CD14-positive monocyte (primary cell): Measurements from ENCODE around the gene GOLM1. TPM values are rescaled to one million over a fixed set of nuclear protein-coding genes. Genes with fewer than 3 reads are reported as not detected.

ENCODE experiments used
- DNase-seq, 3 donors: peaks; one replicate each; pipeline ENCODE4 v3.0.0-alpha.2; 2011 to 2022
- H2AFZ ChIP-seq: 2 replicates; pipeline ENCODE4 v1.6.0; 2012; ENCODE audit warnings: mild to moderate bottlenecking, low read depth, low read length, inconsistent platforms; ENCODE audit not compliant: insufficient read depth, poor library complexity, severe bottlenecking
- H3K27ac ChIP-seq, 2 donors: 1 replicate in 1 of 2; 2 replicates in 1 of 2; pipeline ENCODE4 v1.5.1; 2012 to 2013; ENCODE audit warnings: low read length in 2 of 2, control low read depth in 1 of 2, inconsistent platforms in 1 of 2, low read depth in 1 of 2, mild to moderate bottlenecking in 1 of 2
- H3K27me3 ChIP-seq, 2 donors: one replicate each; pipeline versions ENCODE4 v1.6.0 to v1.6.1; 2011 to 2013; ENCODE audit warnings: low read length in 2 of 2; ENCODE audit not compliant: control insufficient read depth in 2 of 2, insufficient read depth in 2 of 2
- H3K36me3 ChIP-seq, 2 donors: replicated peaks in 1 of 2; 1 replicate in 1 of 2; 2 replicates in 1 of 2; pipeline versions ENCODE4 v1.5.1 to v1.6.1; 2012 to 2013; ENCODE audit warnings: low read length in 2 of 2, control low read depth in 1 of 2, inconsistent platforms in 1 of 2, mild to moderate bottlenecking in 1 of 2; ENCODE audit not compliant: insufficient read depth in 2 of 2, control insufficient read depth in 1 of 2
- H3K4me1 ChIP-seq, 2 donors: 1 replicate in 1 of 2; 2 replicates in 1 of 2; pipeline versions ENCODE4 v1.5.1 to v1.6.1; 2012 to 2013; ENCODE audit warnings: low read length in 2 of 2, control low read depth in 1 of 2, inconsistent platforms in 1 of 2, mild to moderate bottlenecking in 1 of 2, moderate library complexity in 1 of 2; ENCODE audit not compliant: insufficient read depth in 2 of 2, control insufficient read depth in 1 of 2
- H3K4me2 ChIP-seq: replicated peaks from 2 replicates; pipeline ENCODE3; 2012; ENCODE audit warnings: low read length, moderate library complexity, mild to moderate bottlenecking; ENCODE audit not compliant: poor library complexity, severe bottlenecking; ENCODE audit errors: extremely low read depth
- H3K4me3 ChIP-seq, 3 experiments: fragments of 200-600 bp in 1 of 3; sonication (generic) in 1 of 3; replicated peaks in 1 of 3; 1 replicate in 2 of 3; 2 replicates in 1 of 3; pipeline ENCODE4 v1.5.1; 2011 to 2013; ENCODE audit warnings: low read length in 3 of 3, mild to moderate bottlenecking in 3 of 3, control low read depth in 2 of 3, low read depth in 2 of 3, inconsistent platforms in 1 of 3, moderate library complexity in 1 of 3
- H3K79me2 ChIP-seq: 2 replicates; pipeline ENCODE4 v1.6.0; 2012; ENCODE audit warnings: mild to moderate bottlenecking, control low read depth, inconsistent platforms, low read length, moderate library complexity; ENCODE audit not compliant: insufficient read depth
- H3K9ac ChIP-seq: 2 replicates; pipeline ENCODE4 v1.6.0; 2017; ENCODE audit warnings: low read length, mild to moderate bottlenecking; ENCODE audit not compliant: insufficient read depth, poor library complexity, severe bottlenecking
- H3K9me3 ChIP-seq, 2 donors: replicated peaks in 1 of 2; 1 replicate in 1 of 2; 2 replicates in 1 of 2; pipeline versions ENCODE4 v1.5.1 to v1.6.1; 2012 to 2013; ENCODE audit warnings: low read length in 2 of 2, control low read depth in 1 of 2; ENCODE audit not compliant: control insufficient read depth in 1 of 2, insufficient read depth in 1 of 2
- H4K20me1 ChIP-seq: 2 replicates; pipeline ENCODE4 v1.6.0; 2012; ENCODE audit warnings: mild to moderate bottlenecking, low read length, control low read depth, moderate library complexity; ENCODE audit not compliant: insufficient read depth
- H3K27ac Mint-ChIP-seq, 7 donors: one replicate each; pipeline ENCODE4 v1.8.0; 2020; ENCODE audit warnings: mild to moderate bottlenecking in 7 of 7, mixed read lengths in 7 of 7, moderate library complexity in 6 of 7, inconsistent platforms in 2 of 7
- H3K27me3 Mint-ChIP-seq, 3 donors: one replicate each; pipeline ENCODE4 v1.8.0; 2021 to 2022; ENCODE audit warnings: low read depth in 3 of 3, mild to moderate bottlenecking in 3 of 3, mixed read lengths in 3 of 3, moderate library complexity in 3 of 3, inconsistent platforms in 1 of 3
- H3K36me3 Mint-ChIP-seq, 2 donors: one replicate each; pipeline ENCODE4 v1.8.0; 2020; ENCODE audit warnings: mixed read lengths in 2 of 2, inconsistent platforms in 1 of 2, mild to moderate bottlenecking in 1 of 2
- H3K4me1 Mint-ChIP-seq: one replicate; pipeline ENCODE4 v1.8.0; 2020; ENCODE audit warnings: mild to moderate bottlenecking, mixed read lengths
- H3K4me3 Mint-ChIP-seq, 2 donors: one replicate each; pipeline ENCODE4 v1.8.0; 2020; ENCODE audit warnings: mild to moderate bottlenecking in 2 of 2, mixed read lengths in 2 of 2, moderate library complexity in 1 of 2
- H3K9me3 Mint-ChIP-seq, 7 donors: one replicate each; pipeline ENCODE4 v1.8.0; 2020 to 2022; ENCODE audit warnings: mixed read lengths in 7 of 7, mild to moderate bottlenecking in 6 of 7, moderate library complexity in 6 of 7, inconsistent platforms in 2 of 7
- CTCF ChIP-seq: fragments of 200-600 bp; IDR thresholded peaks from one replicate; pipeline ENCODE4 v1.8.0; 2022; ENCODE audit warnings: antibody characterized with exemption, mild to moderate bottlenecking
- WGBS: methylation state at CpG from one replicate; pipeline ENCODE4 v1.1.5; 2013; ENCODE audit warnings: missing lambda C conversion rate; ENCODE audit not compliant: insufficient coverage; 5-methylcytosine and 5-hydroxymethylcytosine counted together
- intact Hi-C, 2 donors: fragments of 100-400 bp; cut with micrococcal nuclease; formaldehyde crosslinking; loops; one replicate each; pipeline versions ENCODE4 v1.15.0 to v1.15.1; 2023
- polyA plus RNA-seq, 3 donors: library from polyadenylated mRNA; depleted of rRNA in 1 of 3; unstranded in 2 of 3; stranded (reverse) in 1 of 3; fragments of 300-500 nt in 2 of 3; fragments of >200 nt in 1 of 3; fragmentation: Illumina TruSeq in 2 of 3; gene quantifications; 1 replicate in 2 of 3; 2 replicates in 1 of 3; pipeline ENCODE4 v1.2.3, GENCODE V29; 2012 to 2021

Gene GOLM1
- polyA plus RNA-seq, 3 donors: 10.4 to 27.5 (median 12.9) TPM

GRCh38 chr9:86135371-86135770 is 36.0 kb upstream of the GOLM1 start:
- intact Hi-C loops: no loop called here
- H3K36me3 Mint-ChIP-seq: no peaks in the 10 kb centered on the region
- no peaks in the 10 kb centered on the region for H3K4me1 Mint-ChIP-seq
- Histone ChIP-seq H3K4me3 (no peak overlapping the region), H2AFZ (no peak overlapping the region), H4K20me1 (no peaks in the 10 kb centered on the region), H3K27me3 (no peaks in the 10 kb centered on the region), H3K4me1 (no peaks in the 10 kb centered on the region), H3K9ac (no peak overlapping the region), H3K9me3 (no peaks in the 10 kb centered on the region), H3K36me3 (no peaks in the 10 kb centered on the region), H3K79me2 (no peaks in the 10 kb centered on the region), H3K4me2 (no peak overlapping the region), H3K27ac (no peak overlapping the region)
- peaks cover 0 to 2% (median 0%) of the 10 kb centered on the region in 3 donors for H3K27me3 Mint-ChIP-seq
- peaks cover 0 to 6% (median 0%) of the 10 kb centered on the region in 7 donors for H3K9me3 Mint-ChIP-seq
- H3K4me3 Mint-ChIP-seq: no peak overlapping the region
- no peak for DNase-seq
- H3K27ac Mint-ChIP-seq: no peak overlapping the region
- 89% methylated on average over 2 of the region's 5 CpGs for WGBS
- TF ChIP-seq CTCF: no peak

GRCh38 chr9:86134361-86134760 is 35.0 kb upstream of the GOLM1 start:
- Histone ChIP-seq H3K36me3 (no peaks in the 10 kb centered on the region), H4K20me1 (no peaks in the 10 kb centered on the region), H3K4me1 (no peaks in the 10 kb centered on the region), H3K27ac (no peak overlapping the region), H3K4me3 (no peak overlapping the region), H3K9ac (no peak overlapping the region), H2AFZ (no peak overlapping the region), H3K4me2 (no peak overlapping the region), H3K9me3 (no peaks in the 10 kb centered on the region), H3K27me3 (no peaks in the 10 kb centered on the region), H3K79me2 (no peaks in the 10 kb centered on the region)
- H3K27me3 Mint-ChIP-seq: peaks cover 0 to 3% (median 2%) of the 10 kb centered on the region in 3 donors
- TF ChIP-seq CTCF: no peak
- peaks cover 0 to 10% (median 0%) of the 10 kb centered on the region in 7 donors for H3K9me3 Mint-ChIP-seq
- no peak overlapping the region for H3K27ac Mint-ChIP-seq
- intact Hi-C loops: no loop called here
- WGBS: 100% methylated on average over 1 of the region's 4 CpGs
- DNase-seq: no peak
- H3K4me1 Mint-ChIP-seq: no peaks in the 10 kb centered on the region
- no peak overlapping the region for H3K4me3 Mint-ChIP-seq
- H3K36me3 Mint-ChIP-seq: no peaks in the 10 kb centered on the region
